LNCAP (cell line): ENCODE measurements around the gene GYG2.

ENCODE experiments used
- TF ChIP-seq, protein P1 (sequence below): fragments of 450-650 bp; IDR thresholded peaks from 2 replicates; pipeline ENCODE4 v1.5.1; 2017; ENCODE audit warnings: mild to moderate bottlenecking

GYG2 gene

DNA sequence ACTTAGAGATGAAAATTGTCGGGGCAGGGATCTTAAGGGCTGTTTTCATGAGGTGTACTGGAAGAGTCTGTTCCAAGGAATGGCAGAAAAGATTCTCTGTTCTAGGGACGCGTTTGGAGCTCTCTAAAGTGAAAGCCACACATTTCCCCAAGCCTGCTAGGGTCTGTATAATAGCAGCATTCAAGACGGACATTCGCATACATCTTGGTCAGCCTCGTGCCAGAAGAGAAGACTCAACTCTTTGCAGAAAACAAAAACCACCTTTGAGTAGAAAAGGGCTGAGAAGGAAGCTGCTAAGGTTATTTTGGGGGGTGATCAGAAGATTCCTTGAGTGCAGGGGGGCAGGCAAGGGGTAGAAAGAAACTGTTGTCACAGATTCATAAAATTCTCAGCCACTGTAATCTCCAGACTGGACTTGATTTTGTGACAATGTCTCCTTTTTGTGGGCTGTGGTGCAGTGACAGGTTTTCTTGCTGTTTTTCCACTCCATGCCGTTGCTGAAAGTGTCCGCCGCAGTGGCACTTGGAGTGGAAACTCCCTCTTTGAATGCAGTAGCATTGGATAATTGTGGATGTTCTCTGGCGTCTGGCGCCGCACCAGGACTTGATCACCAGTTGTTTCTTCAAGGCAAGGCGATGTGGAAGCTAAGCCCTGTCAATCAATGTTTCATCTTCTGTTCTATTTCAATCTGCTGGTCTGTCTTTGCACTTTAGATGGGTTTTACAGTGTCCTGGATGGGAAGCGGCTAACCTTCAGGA is 2.9 kb downstream of the GYG2 start:
- TF ChIP-seq, protein P1, sequence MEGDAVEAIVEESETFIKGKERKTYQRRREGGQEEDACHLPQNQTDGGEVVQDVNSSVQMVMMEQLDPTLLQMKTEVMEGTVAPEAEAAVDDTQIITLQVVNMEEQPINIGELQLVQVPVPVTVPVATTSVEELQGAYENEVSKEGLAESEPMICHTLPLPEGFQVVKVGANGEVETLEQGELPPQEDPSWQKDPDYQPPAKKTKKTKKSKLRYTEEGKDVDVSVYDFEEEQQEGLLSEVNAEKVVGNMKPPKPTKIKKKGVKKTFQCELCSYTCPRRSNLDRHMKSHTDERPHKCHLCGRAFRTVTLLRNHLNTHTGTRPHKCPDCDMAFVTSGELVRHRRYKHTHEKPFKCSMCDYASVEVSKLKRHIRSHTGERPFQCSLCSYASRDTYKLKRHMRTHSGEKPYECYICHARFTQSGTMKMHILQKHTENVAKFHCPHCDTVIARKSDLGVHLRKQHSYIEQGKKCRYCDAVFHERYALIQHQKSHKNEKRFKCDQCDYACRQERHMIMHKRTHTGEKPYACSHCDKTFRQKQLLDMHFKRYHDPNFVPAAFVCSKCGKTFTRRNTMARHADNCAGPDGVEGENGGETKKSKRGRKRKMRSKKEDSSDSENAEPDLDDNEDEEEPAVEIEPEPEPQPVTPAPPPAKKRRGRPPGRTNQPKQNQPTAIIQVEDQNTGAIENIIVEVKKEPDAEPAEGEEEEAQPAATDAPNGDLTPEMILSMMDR: no peak

DNA sequence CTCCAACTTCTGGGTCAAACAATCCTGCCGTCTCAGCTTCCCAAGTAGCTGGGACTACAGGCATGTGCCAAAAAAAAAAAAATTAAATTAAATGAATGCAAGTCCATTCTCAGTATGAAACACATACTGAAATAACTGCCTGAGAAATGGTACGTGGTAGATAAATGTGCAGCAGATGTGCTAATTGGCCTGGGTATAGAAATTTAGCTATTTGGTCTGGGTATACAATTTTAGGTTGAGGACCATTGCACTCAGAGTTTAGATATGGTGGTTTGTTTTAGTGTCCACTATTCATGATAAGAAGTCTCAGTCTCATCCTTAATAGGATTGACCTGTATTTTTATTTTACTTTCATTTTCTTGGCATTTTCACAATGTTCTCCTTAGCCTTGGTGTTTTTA is 9.2 kb downstream of the GYG2 start:
- TF ChIP-seq, protein P1: no peak

DNA sequence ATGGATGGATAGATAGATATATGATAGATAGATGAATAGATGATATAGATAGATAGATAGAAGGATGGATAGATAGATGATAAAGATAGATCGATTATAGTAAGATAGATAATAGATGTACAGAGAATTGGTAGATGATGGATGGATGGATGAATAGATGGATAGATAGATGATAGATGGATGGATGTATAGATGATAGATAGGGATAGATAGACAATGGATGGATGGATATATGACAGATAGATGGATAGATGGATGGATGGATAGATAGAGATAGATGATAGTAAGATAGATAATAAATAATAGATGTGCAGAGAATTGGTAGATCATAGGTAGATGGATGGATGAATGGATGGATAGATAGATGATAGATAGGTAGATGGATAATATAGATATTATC is 12.2 kb downstream of the GYG2 start:
- TF ChIP-seq, protein P1: no peak

DNA sequence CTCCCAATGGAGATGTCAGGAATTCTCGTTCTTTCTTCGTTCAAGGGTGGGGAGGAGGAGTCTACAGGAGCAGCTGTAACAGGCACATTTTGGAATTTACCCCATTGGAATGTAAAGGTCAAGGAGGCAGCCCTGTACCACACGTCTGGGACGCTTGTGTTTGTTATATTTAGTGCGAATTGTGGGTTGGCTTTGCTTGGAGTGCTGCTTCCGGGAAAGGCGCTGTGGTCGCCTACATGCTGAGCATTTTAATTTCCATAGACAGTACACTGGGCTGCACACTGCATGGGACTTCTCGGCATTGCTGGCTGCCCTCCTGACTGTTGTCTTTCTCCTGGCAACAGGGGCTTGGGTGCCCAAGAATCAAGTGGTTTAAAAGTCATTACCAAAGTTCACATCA is 12.8 kb downstream of the GYG2 start:
- TF ChIP-seq, protein P1: no peak

DNA sequence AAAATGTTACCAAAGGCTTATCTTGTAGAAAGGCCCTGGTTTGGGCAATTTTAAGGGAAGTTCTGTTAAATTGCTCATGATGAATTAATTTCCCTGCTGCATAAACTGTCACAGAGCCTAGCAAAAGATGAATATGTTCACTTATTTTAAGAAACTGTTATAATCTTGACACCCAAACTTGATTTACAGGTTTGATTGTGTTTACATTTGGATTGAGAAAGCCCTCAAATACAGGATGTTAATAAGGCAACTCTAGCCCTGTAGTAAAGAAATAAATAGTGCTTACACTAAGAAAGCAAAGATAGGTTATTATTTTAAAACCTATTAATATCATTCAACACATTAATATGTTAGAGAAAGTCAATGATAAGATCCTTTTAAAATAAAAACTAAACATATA is 18.3 kb downstream of the GYG2 start:
- TF ChIP-seq, protein P1: no peak

DNA sequence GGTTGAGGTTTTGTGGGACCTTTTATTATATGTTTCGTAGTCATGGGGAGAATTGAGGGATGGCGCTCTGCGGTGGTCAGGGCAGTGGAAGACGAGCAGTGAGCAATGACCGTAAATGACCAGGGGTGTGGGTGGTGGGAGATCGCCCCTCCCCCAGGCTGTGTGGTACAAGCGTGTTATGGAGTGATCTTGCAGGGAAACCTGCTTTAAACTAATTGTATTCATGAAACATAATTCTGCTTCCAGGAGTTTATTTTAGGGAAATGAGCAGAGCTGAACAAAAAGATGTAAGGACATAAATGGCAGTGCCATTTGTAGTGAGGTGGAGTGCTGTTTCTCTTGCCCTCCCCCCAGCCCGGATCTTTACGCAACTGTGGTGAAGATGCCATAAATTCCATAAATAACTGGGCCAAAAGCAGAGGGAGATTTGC is 20.2 kb downstream of the GYG2 start:
- TF ChIP-seq, protein P1: no peak

DNA sequence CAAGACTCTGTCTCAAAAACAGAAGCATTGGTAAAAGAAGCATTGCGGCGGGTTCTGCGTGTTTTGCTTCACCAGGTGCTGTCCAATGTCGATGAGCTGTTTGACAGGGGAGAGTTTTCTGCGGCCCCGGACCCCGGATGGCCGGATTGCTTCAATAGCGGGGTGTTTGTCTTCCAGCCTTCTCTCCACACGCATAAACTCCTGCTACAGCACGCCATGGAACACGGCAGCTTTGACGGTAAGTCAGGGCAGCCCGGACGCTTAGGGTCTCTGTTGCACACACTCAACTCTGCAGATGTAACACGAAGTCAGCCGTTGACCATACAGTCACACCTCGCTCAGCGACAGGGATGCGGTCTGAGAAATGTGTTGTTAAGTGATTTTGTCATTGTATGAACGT is 26.2 kb downstream of the GYG2 start:
- TF ChIP-seq, protein P1: no peak

DNA sequence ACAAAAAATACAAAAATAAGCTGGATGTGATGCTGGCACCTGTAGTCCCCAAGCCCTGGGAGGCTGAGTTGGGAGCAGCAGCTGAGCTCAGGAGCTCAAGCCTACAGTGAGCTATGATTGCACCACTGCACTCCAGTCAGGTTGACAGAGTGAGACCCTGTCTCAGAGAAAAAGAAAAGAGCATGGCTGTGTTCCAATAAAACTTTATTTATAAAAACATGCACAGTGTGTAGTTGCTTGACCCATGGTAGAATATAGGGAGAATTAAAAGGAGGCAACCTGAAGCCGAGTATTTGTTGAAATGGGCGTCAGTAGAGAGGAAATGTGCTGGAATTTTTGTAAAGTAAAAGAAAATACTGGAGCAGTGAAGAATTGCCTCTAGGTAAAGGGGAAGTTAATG is 27.0 kb downstream of the GYG2 start:
- TF ChIP-seq, protein P1: no peak
